Heart left ventricle (tissue), 13 donors: ENCODE data around the gene STRADB.

Experiments
- CTCF ChIP-seq, 12 donors: fragments of 200-600 bp; sonication (generic) in 4 of 12; IDR thresholded peaks; one replicate each; pipeline versions ENCODE4 v1.5.0 to v1.8.0; 2018 to 2022; ENCODE audit warnings: antibody characterized with exemption in 12 of 12, mild to moderate bottlenecking in 5 of 12
- POLR2A ChIP-seq, 2 donors: fragments of 450-650 bp; IDR thresholded peaks; one replicate each; pipeline ENCODE4 v1.6.1; 2017; ENCODE audit warnings: antibody characterized with exemption in 2 of 2, mild to moderate bottlenecking in 2 of 2, moderate library complexity in 2 of 2
- donor health status: ischemic (EF 13 %, LVEDD 7.1; RV severe dilation, severe dysfunction).
- donor health status: DM: no; HTN: yes; CAD: no.
- donor health status: DM: no; HTN: no; CAD: no.
- donor health status: ischemic (EF 25% LVEDD 6.9; RV normal size, moderate dysfunction).
- donor health status: ischemic (EF 25% LVEDD 5.7; RV mildly dilated, moderate dysfunction).
- donor health status: ischemic (EF 35%, LVEDD 5.7; RV mildly dilated, moderate dysfunction).
- donor health status: nonischemic (EF 11% LVEDD 7.7; RV severe dilation, severe dysfunction).
- donor health status: DM: yes; HTN: yes; CAD: no.
- donor health status: PGD.
- donor health status: ischemic (EF 29% LVEDD 5.4; RV normal size, mild dysfunction).
- donor health status: nonischemic (EF 23%, LVEDD 6.1; RV moderate dilation, normal function).

- TF ChIP-seq CTCF (IDR thresholded peaks at IDR 0.05) (no peak), POLR2A (IDR thresholded peaks at IDR 0.05) (no peak)
Measured at GRCh38 chr2:201482543-201482942, 31.0 kb downstream of the STRADB start.
